ENCODE measurements around the gene C2CD2. TPM values are rescaled to one million over a fixed set of nuclear protein-coding genes. Genes with fewer than 3 reads are reported as not detected.

C2CD2 gene
- total RNA-seq, 3 donors from 2014 or later, result 9.4 to 29.1 (median 17.8) TPM

DNA sequence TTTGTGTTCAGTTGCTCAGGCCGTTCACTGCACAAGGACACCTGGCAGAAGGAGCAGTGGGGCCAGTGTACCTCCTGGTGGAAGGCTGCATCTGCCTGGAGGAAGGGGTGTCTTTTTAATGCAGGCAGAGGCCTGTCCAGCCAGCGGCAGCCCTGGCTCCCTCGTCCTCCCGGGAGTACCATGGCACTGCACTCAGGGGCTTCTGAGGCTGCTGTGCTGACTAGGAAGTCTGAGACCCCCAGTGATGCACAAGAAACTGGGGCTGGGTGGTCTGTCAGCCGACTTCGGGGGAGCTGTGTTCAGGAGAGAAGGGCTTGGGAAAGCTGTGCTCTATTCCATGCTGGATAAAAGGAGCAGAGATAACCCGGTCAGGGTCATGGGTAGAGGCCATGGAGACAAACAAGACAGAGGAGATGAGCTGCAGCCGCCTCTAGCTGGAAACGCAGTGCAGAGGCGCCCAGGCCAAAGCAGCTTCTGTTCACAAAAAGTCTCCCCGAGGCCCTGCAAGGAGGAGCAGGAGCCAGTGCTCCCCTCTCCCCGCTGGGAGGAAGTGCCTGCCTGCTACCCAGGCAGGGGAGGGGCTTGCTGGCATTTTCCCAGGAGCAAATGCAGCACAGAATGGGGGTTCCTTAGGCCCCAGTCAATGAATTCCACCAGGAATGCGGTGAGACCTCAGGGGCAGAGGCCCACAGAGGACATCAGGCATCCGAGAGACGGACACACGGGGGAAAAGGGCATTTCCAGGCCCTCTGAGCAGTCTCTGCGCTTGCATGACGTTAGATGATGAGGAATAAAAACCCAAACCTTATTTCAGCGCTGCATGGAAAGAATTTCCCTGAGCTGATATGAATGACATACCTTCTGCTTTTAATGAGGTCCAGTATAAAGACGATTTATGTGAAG lies 17.2 kb upstream of the C2CD2 start:
- no peaks in the 10 kb centered on the region for H3K36me3 ChIP-seq (ENCODE audit: low read depth)
- DNase-seq (no peak), ATAC-seq (no peak)
- no peaks in the 10 kb centered on the region for H3K9me3 ChIP-seq
- no peak overlapping the region for H3K4me3 ChIP-seq
- intact Hi-C loops (cut with DNase I, micrococcal nuclease), result no loop called here
- TF ChIP-seq, protein P1, sequence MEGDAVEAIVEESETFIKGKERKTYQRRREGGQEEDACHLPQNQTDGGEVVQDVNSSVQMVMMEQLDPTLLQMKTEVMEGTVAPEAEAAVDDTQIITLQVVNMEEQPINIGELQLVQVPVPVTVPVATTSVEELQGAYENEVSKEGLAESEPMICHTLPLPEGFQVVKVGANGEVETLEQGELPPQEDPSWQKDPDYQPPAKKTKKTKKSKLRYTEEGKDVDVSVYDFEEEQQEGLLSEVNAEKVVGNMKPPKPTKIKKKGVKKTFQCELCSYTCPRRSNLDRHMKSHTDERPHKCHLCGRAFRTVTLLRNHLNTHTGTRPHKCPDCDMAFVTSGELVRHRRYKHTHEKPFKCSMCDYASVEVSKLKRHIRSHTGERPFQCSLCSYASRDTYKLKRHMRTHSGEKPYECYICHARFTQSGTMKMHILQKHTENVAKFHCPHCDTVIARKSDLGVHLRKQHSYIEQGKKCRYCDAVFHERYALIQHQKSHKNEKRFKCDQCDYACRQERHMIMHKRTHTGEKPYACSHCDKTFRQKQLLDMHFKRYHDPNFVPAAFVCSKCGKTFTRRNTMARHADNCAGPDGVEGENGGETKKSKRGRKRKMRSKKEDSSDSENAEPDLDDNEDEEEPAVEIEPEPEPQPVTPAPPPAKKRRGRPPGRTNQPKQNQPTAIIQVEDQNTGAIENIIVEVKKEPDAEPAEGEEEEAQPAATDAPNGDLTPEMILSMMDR (IDR thresholded peaks at IDR 0.05), result no peak
- H3K4me1 ChIP-seq (ENCODE audit: low read depth), result peaks cover 11% of the 10 kb centered on the region

DNA sequence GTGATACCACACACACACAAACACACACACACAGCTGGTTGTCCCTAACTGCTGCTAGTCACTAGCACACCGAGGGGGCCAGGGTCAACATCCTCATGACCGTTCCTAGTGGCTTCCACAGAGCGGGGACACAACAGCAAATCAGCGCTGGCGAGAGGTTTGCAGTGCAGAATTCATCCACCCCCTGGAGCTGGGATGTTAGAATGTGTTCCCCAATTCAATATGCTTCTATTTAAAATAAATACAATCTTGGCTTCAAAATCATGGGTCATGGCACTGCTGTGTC lies 16.2 kb upstream of the C2CD2 start:
- no peak overlapping the region for H3K4me3 ChIP-seq
- no peaks in the 10 kb centered on the region for H3K36me3 ChIP-seq (ENCODE audit: low read depth)
- ATAC-seq (no peak), DNase-seq (no peak)
- H3K9me3 ChIP-seq, result no peaks in the 10 kb centered on the region
- intact Hi-C loops (cut with DNase I, micrococcal nuclease), result no loop called here
- TF ChIP-seq, protein P1 (IDR thresholded peaks at IDR 0.05), result no peak
- H3K4me1 ChIP-seq (ENCODE audit: low read depth), result peaks cover 11% of the 10 kb centered on the region

DNA sequence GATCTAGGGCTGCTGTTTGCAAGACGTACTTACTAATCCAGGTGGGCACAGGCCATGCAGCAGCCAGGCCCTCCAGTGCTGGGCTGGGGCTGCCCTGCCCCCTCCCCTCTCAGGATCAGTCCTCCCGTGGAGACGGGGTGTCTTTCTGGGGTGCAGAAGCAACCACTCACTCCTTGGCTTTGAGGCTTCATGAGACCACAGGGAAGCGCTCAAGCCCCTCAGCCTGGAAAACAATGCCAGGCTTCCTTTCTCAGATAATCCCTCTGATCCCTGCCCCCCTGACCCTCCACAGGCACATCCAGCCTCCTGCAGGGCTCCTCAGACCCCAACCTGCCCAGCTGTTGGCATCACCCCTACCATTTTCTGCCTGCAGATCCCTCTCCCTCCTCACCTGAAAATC lies 13.9 kb upstream of the C2CD2 start:
- DNase-seq, result no peak
- intact Hi-C loops (cut with DNase I, micrococcal nuclease), result no loop called here
- Histone ChIP-seq H3K4me1 (ENCODE audit: low read depth) (no peaks in the 10 kb centered on the region), H3K36me3 (ENCODE audit: low read depth) (no peaks in the 10 kb centered on the region), H3K4me3 (no peak overlapping the region), H3K9me3 (no peaks in the 10 kb centered on the region)
- TF ChIP-seq, protein P1 (IDR thresholded peaks at IDR 0.05), result no peak
- ATAC-seq, result no peak

DNA sequence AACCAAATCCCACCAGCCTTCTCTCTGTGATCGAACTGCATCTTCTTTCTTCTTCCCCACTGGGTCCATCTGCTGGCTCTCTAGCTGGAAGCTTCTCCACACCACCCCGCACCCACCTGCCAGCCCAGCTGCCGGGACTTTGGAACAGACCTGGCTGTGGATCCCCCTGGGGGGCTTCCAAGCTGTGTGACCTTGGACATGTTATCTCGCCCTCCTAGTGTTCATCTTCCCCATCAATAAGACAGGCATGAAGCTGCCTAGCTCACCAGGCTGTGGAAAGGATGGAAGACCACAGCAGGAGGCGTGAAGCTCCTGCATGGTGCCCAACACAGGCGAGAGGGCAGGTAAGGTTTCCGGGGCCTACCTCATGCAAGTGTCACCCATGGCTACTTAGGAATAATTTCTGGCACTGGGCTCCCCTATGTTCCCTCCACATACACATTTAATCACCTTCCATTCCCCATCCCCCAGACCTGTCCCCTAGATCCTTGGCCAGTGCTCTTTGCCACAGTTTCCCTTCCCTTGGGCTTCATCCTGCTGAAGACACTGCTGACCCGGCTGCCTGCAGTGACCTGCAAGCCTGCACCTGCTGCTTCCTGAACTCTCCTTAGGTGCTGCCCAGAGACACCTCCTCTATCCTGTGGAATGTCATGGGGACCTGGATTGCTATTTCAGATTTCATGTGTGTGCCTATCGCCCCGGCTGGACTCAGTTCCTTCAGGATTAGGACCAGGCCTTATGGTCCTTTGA lies 13.2 kb upstream of the C2CD2 start:
- TF ChIP-seq, protein P1 (IDR thresholded peaks at IDR 0.05), result no peak
- intact Hi-C loops (cut with DNase I, micrococcal nuclease), result no loop called here
- ATAC-seq, result no peak
- H3K9me3 ChIP-seq, result no peaks in the 10 kb centered on the region
- no peaks in the 10 kb centered on the region for H3K4me1 ChIP-seq (ENCODE audit: low read depth)
- no peak overlapping the region for H3K4me3 ChIP-seq
- DNase-seq, result no peak
- H3K36me3 ChIP-seq (ENCODE audit: low read depth), result no peaks in the 10 kb centered on the region

DNA sequence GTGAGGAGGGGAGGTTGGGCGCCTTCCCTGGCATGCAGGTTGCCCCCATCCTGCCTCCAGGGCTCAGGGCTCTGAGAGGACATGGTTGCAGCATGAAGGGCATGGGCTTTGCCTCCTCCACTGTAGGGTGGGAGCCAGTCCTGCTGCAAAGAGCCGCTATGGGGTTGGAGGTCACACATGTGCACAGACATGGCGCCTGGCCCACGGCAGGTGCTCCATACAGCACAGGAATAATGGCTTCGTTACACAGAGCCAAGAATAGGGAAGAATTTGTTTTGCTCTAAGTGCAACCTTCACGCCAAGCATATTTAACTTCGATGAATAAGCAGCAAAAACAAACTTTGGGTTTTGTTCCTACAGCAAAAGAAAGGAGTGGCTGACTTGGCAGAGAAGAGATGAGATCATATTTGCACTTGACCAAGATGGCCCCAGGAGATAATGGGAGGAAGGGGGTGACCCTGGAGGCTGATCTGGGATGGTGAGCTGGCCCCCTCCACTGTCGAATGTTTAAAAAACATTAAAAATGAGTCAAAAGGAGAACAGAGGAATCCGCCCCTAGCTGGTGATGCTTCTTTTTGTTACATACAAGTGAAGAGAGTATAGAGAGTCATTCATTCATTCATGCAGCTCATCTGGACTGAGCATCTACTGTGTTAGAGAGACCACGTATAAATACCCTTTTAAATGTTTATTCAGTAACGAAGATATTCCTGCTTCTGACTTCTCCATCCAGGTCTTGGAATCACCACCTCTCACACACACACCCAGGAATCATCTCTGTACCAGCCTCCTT lies 12.4 kb upstream of the C2CD2 start:
- no peaks in the 10 kb centered on the region for H3K4me1 ChIP-seq (ENCODE audit: low read depth)
- H3K36me3 ChIP-seq (ENCODE audit: low read depth), result no peaks in the 10 kb centered on the region
- no peak overlapping the region for H3K4me3 ChIP-seq
- intact Hi-C loops (cut with DNase I, micrococcal nuclease), result no loop called here
- no peak for ATAC-seq
- H3K9me3 ChIP-seq, result no peaks in the 10 kb centered on the region
- DNase-seq, result no peak
- TF ChIP-seq, protein P1 (IDR thresholded peaks at IDR 0.05), result no peak

Measured in mucosa of descending colon (tissue), 3 donors.